ENCODE data around the gene CCDC78.

The CCDC78 gene

GRCh38 chr16:675884-676564 lies 50.2 kb downstream of the CCDC78 start:
- in situ Hi-C loops (cut with MboI; ENCODE audit: low pct_unique_long_range_greater_than_20kb, low sequenced_read_pairs) = no loop called here
- DNase-seq = no peak

- DNase-seq = no peak
- in situ Hi-C loops (cut with MboI; ENCODE audit: low pct_unique_long_range_greater_than_20kb, low sequenced_read_pairs) = no loop called here
Observed at GRCh38 chr16:674968-675883, 51.0 kb downstream of the CCDC78 start, which contains the start of gene RHBDL1. Gene RHBDL1, plus strand, starts transcription at chr16:675671. Its CDS starts 120 bp downstream, at chr16:675791.

- no peak for DNase-seq
- in situ Hi-C loops (cut with MboI; ENCODE audit: low pct_unique_long_range_greater_than_20kb, low sequenced_read_pairs) = no loop called here
Observed at GRCh38 chr16:674214-674881, 51.9 kb downstream of the CCDC78 start.

DNA sequence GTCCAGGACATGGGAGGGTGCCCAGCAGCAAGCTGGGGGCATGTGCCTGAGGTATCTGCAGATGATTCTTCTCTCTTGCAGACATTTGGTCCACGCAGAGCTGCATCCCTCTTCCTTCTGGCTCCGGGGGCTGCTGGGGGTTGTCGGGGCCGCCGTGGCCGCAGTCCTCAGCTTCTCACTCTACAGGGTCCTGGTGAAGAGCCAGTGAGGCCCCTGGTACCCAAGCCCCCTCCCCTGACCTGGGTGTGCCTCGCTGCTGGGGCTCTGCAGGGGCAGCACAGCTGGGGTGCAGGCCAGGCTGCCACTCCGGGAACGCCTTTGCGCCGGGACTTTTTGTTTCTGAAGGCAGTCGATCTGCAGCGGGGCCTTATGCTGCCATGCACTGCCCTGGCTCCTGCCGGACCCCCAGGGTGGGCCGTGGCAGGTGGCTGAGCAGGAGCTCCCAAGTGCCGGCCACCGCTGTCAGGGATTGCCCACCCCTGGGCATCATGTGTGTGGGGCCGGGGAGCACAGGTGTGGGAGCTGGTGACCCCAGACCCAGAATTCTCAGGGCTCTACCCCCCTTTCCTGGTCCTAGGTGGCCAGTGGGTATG lies 52.7 kb downstream of the CCDC78 start:
- in situ Hi-C loops (cut with MboI; ENCODE audit: low pct_unique_long_range_greater_than_20kb, low sequenced_read_pairs) = no loop called here
- DNase-seq = no peak

DNA sequence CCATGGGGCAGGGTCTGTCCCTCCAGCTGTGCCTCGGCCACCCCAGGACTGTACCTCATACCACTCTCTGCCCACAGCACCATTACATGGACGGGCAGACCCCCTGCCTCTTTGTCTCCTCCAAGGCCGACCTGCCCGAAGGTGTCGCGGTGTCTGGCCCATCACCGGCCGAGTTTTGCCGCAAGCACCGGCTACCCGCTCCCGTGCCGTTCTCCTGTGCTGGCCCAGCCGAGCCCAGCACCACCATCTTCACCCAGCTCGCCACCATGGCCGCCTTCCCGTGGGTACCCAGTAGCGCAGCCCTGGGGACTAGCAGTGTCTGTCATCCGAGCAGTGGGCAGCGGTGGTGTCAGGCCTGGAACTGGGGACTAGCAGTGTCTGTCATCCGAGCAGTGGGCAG lies 53.4 kb downstream of the CCDC78 start:
- DNase-seq = no peak
- in situ Hi-C loops (cut with MboI; ENCODE audit: low pct_unique_long_range_greater_than_20kb, low sequenced_read_pairs) = no loop called here

All from KBM-7 (cell line).